Cardiac muscle cell (in vitro differentiated cells and primary cell): ENCODE data around the gene RALY. TPM values are rescaled to one million over a fixed set of nuclear protein-coding genes. Genes with fewer than 3 reads are reported as not detected.
"Not testable (repeated sequence)": the region's sequence is repeated elsewhere in the genome, so short reads cannot be mapped to it uniquely, and the experiment has no call there.

Experiments used
- DNase-seq, 2 donors: peaks; one replicate each; pipeline versions ENCODE4 v3.0.0 to v3.0.0-alpha.2; 2010 to 2017; ENCODE audit warnings: low read depth in 1 of 2, low spot score in 1 of 2
- H3K27ac ChIP-seq: fragments of 200-600 bp; sonication (generic); 2 replicates; pipeline ENCODE4 v1.5.1; 2016
- H3K27me3 ChIP-seq: fragments of 200-600 bp; sonication (generic); 2 replicates; pipeline ENCODE4 v1.6.0; 2016; ENCODE audit warnings: control low read depth
- H3K36me3 ChIP-seq: fragments of 200-600 bp; sonication (generic); 2 replicates; pipeline ENCODE4 v1.5.1; 2016; ENCODE audit warnings: control low read depth
- H3K4me1 ChIP-seq: fragments of 200-600 bp; sonication (generic); 2 replicates; pipeline ENCODE4 v1.8.1; 2017; ENCODE audit warnings: low read depth, mild to moderate bottlenecking, mixed run types
- H3K4me3 ChIP-seq: fragments of 200-600 bp; sonication (generic); 2 replicates; pipeline ENCODE4 v1.5.1; 2016; ENCODE audit warnings: mild to moderate bottlenecking
- H3K9me3 ChIP-seq: fragments of 200-600 bp; sonication (generic); 2 replicates; pipeline ENCODE4 v1.5.1; 2017; ENCODE audit warnings: low read depth, mild to moderate bottlenecking, control low read depth
- polyA plus RNA-seq: library from polyadenylated mRNA; unstranded; fragments of >200 nt; fragmentation: Nextera tagmentation; extraction: Ambion mirVana; gene quantifications from 2 replicates; pipeline ENCODE4 v1.2.1, GENCODE V29; 2016
- total RNA-seq: library from RNA; depleted of rRNA; stranded (reverse); fragments of >200 nt; gene quantifications from 2 replicates; pipeline ENCODE4 v1.2.3, GENCODE V29; 2016
- TF ChIP-seq, protein P1 (sequence below): IDR thresholded peaks from 2 replicates; pipeline ENCODE4 v1.5.1; 2012; ENCODE audit warnings: low read depth, mild to moderate bottlenecking, low read length

RALY gene
- total and polyA plus RNA-seq, 2 experiments from 2014 or later: 241 to 308 TPM

- Histone ChIP-seq H3K36me3 (no peaks in the 10 kb centered on the region), H3K4me3 (no peak overlapping the region), H3K9me3 (no peaks in the 10 kb centered on the region), H3K4me1 (peaks cover 18% of the 10 kb centered on the region), H3K27ac (no peak overlapping the region), H3K27me3 (no peaks in the 10 kb centered on the region)
- TF ChIP-seq, protein P1, sequence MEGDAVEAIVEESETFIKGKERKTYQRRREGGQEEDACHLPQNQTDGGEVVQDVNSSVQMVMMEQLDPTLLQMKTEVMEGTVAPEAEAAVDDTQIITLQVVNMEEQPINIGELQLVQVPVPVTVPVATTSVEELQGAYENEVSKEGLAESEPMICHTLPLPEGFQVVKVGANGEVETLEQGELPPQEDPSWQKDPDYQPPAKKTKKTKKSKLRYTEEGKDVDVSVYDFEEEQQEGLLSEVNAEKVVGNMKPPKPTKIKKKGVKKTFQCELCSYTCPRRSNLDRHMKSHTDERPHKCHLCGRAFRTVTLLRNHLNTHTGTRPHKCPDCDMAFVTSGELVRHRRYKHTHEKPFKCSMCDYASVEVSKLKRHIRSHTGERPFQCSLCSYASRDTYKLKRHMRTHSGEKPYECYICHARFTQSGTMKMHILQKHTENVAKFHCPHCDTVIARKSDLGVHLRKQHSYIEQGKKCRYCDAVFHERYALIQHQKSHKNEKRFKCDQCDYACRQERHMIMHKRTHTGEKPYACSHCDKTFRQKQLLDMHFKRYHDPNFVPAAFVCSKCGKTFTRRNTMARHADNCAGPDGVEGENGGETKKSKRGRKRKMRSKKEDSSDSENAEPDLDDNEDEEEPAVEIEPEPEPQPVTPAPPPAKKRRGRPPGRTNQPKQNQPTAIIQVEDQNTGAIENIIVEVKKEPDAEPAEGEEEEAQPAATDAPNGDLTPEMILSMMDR: no peak
- no peak for DNase-seq
Observed at GRCh38 chr20:34023937-34024722, 30.4 kb downstream of the RALY start.

DNA sequence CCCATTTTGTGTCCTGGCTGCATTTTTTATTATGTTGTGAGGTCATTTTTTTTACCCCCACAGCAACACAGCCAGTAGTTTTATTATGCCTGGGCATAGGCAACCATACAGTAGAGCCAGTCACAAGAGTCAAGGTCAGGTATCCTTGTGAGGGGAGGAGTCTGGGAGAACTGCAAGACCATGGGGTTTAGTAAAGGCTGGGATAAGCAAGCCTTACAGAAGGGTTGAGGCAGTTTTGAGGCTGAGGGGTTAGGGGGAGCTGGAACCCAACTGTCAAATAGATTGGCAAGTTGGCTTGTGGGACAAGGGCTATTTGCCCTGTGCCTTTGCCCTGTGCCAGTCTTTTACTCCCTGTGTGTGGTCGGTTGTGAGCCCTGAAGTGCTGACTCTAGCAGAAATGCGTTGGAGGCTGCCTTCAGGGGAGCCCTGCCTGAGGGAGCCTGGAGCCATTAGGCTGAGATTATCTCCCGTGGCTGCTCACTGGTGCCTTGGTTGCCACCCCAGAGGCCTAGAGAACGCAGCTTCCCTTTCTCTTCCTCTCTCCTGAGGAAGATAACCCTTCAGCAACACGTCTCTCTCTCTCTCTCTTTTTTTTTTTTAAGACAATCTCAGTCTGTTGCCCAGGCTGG is 31.1 kb downstream of the RALY start:
- Histone ChIP-seq H3K27me3 (no peaks in the 10 kb centered on the region), H3K4me3 (no peak overlapping the region), H3K27ac (peak overlapping the region; percentile 12), H3K9me3 (no peaks in the 10 kb centered on the region), H3K4me1 (peaks cover 15% of the 10 kb centered on the region), H3K36me3 (no peaks in the 10 kb centered on the region)
- TF ChIP-seq, protein P1: no peak
- DNase-seq: peak in 1 of 2 donors; percentile 44

- H3K27ac ChIP-seq, H3K27me3 ChIP-seq, H3K9me3 ChIP-seq, H3K36me3 ChIP-seq, DNase-seq, H3K4me3 ChIP-seq: not testable (repeated sequence)
- H3K4me1 ChIP-seq: peaks cover 15% of the 10 kb centered on the region
Observed at GRCh38 chr20:34028013-34028412, 34.3 kb downstream of the RALY start.

DNA sequence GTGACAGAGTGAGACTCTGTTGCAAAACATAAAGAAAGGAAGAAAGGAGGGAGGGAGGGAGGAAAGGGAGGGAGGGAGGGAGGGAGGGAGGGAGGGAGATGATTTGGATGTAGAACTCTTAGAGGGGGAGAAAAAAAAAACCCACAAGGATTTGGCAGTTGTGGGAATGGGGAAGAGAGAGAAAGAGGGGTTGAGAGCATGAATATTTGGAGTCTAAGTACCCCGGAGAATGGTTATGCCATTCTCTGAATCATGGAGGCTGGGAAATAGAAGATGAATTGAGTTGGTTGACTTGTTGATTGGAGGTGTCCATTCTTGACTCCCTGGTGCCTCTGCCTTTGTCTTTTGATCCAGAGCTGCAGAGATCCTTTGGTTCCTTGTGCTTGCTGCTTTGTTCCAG is 35.7 kb downstream of the RALY start:
- H3K36me3 ChIP-seq: no peaks in the 10 kb centered on the region
- TF ChIP-seq, protein P1: no peak
- no peak overlapping the region for H3K27ac ChIP-seq
- H3K4me3 ChIP-seq: no peak overlapping the region
- peaks cover 10% of the 10 kb centered on the region for H3K4me1 ChIP-seq
- DNase-seq: no peak
- no peaks in the 10 kb centered on the region for H3K27me3 ChIP-seq
- no peaks in the 10 kb centered on the region for H3K9me3 ChIP-seq

GRCh38 chr20:34030456-34030855 is 36.7 kb downstream of the RALY start:
- no peak for DNase-seq
- Histone ChIP-seq H3K27ac (no peak overlapping the region), H3K4me1 (no peaks in the 10 kb centered on the region)

More at GRCh38 chr20:34030456-34030855, 36.7 kb downstream of the RALY start:
- Histone ChIP-seq H3K9me3 (no peaks in the 10 kb centered on the region), H3K36me3 (no peaks in the 10 kb centered on the region), H3K4me3 (no peak overlapping the region), H3K27me3 (no peaks in the 10 kb centered on the region)
- TF ChIP-seq, protein P1: no peak
